ENCODE data around the gene INPP5F.
"Not testable (repeated sequence)": the region's sequence is repeated elsewhere in the genome, so short reads cannot be mapped to it uniquely, and the experiment has no call there.

The INPP5F gene

GRCh38 chr10:119821182-119821581 lies 95.3 kb downstream of the INPP5F start:
- DNase-seq = no peak

- DNase-seq = no peak
These were observed 98.4 kb downstream of the INPP5F start for GRCh38 chr10:119824299-119824698.

- no peak for DNase-seq
These were observed 100.9 kb downstream of the INPP5F start for GRCh38 chr10:119826771-119827170.

GRCh38 chr10:119827430-119827829 lies 101.6 kb downstream of the INPP5F start:
- no peak for DNase-seq

- DNase-seq = no peak
These were observed 103.6 kb downstream of the INPP5F start for GRCh38 chr10:119829429-119829828.

- no peak for DNase-seq
These were observed 105.0 kb downstream of the INPP5F start for GRCh38 chr10:119830851-119831250.

GRCh38 chr10:119831656-119832055 lies 105.8 kb downstream of the INPP5F start:
- no peak for DNase-seq

GRCh38 chr10:119832951-119833350 lies 107.1 kb downstream of the INPP5F start:
- no peak for DNase-seq

GRCh38 chr10:119834188-119834587 lies 108.3 kb downstream of the INPP5F start:
- no peak for DNase-seq

- DNase-seq = no peak
These were observed 119.8 kb downstream of the INPP5F start for GRCh38 chr10:119845656-119846055.

GRCh38 chr10:119849031-119849789 lies 123.4 kb downstream of the INPP5F start:
- no peak for DNase-seq

GRCh38 chr10:119849944-119850343 lies 124.1 kb downstream of the INPP5F start:
- no peak for DNase-seq

GRCh38 chr10:119852277-119852676 lies 126.4 kb downstream of the INPP5F start:
- no peak for DNase-seq

- no peak for DNase-seq
These were observed 127.0 kb downstream of the INPP5F start for GRCh38 chr10:119852822-119853221.

- DNase-seq = no peak
These were observed 127.7 kb downstream of the INPP5F start for GRCh38 chr10:119853574-119853973.

GRCh38 chr10:119858063-119858462 lies 132.2 kb downstream of the INPP5F start:
- DNase-seq = no peak

- no peak for DNase-seq
These were observed 133.8 kb downstream of the INPP5F start for GRCh38 chr10:119859420-119860258.

GRCh38 chr10:119860866-119861607 lies 135.2 kb downstream of the INPP5F start:
- DNase-seq = no peak

- DNase-seq = no peak
These were observed 136.7 kb downstream of the INPP5F start for GRCh38 chr10:119862524-119862923.

GRCh38 chr10:119863951-119864565 lies 138.2 kb downstream of the INPP5F start:
- DNase-seq = no peak

- DNase-seq = no peak
These were observed 139.9 kb downstream of the INPP5F start for GRCh38 chr10:119865699-119866240.

- no peak for DNase-seq
These were observed 141.5 kb downstream of the INPP5F start for GRCh38 chr10:119867317-119867716.

- not testable (repeated sequence) for DNase-seq
These were observed 143.5 kb downstream of the INPP5F start for GRCh38 chr10:119869398-119869797.
